AG10803 (cell line): Measurements from ENCODE around the gene THSD7A.

Experiments used
- DNase-seq: peaks from one replicate; pipeline ENCODE4 v3.0.0; 2010; ENCODE audit warnings: low read depth
- H3K4me3 ChIP-seq: 2 replicates; pipeline ENCODE4 v1.5.1; 2011; ENCODE audit warnings: mild to moderate bottlenecking, low read length, control low read depth
- TF ChIP-seq, protein P1 (sequence below): conservative IDR thresholded peaks from 2 replicates; pipeline ENCODE4 v1.5.1; 2011; ENCODE audit warnings: mild to moderate bottlenecking, low read length, control low read depth, inconsistent platforms

THSD7A gene

DNA sequence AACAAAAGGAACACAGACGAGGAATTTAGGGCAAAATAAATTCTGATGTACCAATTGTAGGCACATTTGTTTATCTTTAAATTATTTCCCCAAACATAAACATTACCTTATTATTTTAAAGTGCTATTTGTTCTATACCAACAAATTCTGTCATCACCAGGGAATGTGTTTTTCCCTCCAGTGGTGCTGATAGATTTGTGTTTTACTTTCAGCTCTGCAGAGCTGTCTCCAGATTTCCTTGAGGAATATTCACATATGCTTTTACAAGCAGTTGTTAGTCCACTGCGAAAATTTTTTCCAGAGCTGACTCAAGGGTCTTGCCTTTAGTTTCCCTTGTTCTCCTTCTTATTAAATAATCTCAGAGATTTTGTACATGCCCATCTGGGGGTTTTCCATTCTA lies 495.6 kb downstream of the THSD7A start:
- no peak overlapping the region for H3K4me3 ChIP-seq
- TF ChIP-seq, protein P1, sequence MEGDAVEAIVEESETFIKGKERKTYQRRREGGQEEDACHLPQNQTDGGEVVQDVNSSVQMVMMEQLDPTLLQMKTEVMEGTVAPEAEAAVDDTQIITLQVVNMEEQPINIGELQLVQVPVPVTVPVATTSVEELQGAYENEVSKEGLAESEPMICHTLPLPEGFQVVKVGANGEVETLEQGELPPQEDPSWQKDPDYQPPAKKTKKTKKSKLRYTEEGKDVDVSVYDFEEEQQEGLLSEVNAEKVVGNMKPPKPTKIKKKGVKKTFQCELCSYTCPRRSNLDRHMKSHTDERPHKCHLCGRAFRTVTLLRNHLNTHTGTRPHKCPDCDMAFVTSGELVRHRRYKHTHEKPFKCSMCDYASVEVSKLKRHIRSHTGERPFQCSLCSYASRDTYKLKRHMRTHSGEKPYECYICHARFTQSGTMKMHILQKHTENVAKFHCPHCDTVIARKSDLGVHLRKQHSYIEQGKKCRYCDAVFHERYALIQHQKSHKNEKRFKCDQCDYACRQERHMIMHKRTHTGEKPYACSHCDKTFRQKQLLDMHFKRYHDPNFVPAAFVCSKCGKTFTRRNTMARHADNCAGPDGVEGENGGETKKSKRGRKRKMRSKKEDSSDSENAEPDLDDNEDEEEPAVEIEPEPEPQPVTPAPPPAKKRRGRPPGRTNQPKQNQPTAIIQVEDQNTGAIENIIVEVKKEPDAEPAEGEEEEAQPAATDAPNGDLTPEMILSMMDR = no peak

DNA sequence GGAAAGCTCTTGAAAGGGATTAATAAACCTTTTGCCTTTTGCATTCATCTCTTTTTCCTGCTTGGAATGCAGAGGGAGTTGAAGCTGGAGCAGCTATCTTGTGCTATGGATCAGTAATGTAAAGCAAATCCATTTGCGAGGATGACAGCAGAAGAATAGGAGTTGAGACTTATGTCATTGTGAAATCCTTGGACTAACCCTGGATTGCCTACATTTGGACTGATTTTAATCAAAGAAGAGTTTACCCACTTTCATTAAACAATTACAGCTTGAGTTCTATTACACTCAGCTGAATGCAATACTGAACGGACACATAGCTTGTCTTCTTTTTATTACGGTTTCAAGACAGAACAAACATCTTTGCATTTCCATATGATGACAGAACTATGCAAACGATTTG lies 496.1 kb downstream of the THSD7A start:
- H3K4me3 ChIP-seq = no peak overlapping the region
- TF ChIP-seq, protein P1 = no peak
- DNase-seq = no peak

More for the DNA sequence above, 495.6 kb downstream of the THSD7A start:
- DNase-seq = no peak

DNA sequence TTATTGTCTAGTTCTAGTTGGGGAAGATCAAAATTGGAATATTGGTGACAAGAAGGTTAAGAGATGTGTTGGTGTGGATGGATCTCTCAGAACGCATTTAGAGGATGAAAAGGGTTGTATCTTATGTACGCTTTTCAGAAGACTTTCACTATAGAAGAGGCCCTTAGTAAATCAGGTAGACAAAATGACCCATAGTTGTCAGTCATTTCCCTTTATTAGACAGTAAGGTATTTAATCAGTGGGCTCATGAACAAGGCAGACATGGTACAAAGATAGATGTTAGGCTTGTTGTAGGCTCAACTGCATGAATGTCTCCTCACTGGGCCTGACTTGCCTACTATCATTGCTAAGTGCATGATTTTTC lies 499.2 kb downstream of the THSD7A start:
- TF ChIP-seq, protein P1 = no peak
- no peak overlapping the region for H3K4me3 ChIP-seq
- DNase-seq = no peak

DNA sequence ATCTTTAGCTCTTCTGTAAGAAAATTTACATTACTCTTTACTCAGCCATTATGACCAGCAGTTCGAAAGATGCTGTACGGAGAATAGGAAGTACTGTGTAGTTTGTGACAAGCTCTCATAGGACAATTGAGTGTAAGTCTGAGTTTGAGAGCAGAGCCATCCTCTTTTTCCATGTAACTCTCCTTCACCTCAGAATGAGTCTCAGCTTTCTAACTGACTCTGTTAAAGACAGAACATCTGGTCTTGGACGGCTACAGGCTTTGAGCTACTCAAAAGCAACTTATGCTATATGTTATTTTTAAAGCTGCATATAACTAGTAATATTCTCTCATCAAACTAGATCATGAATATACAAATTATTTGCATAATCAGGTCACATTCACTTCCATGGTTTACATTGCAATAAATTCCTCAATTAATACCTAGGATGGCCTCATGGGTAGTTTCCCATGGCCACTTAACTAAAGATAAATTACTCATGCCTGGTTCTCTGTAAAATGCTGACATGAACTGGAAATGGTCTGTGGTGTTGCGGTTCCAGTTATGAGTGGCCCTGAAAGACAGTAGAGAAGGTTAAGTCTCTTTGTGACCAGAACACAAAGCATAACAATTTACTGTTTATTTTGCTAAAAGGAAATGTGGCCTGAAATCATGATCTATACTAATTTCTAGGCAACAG lies 499.7 kb downstream of the THSD7A start:
- TF ChIP-seq, protein P1 = no peak
- DNase-seq = no peak
- H3K4me3 ChIP-seq = no peak overlapping the region

DNA sequence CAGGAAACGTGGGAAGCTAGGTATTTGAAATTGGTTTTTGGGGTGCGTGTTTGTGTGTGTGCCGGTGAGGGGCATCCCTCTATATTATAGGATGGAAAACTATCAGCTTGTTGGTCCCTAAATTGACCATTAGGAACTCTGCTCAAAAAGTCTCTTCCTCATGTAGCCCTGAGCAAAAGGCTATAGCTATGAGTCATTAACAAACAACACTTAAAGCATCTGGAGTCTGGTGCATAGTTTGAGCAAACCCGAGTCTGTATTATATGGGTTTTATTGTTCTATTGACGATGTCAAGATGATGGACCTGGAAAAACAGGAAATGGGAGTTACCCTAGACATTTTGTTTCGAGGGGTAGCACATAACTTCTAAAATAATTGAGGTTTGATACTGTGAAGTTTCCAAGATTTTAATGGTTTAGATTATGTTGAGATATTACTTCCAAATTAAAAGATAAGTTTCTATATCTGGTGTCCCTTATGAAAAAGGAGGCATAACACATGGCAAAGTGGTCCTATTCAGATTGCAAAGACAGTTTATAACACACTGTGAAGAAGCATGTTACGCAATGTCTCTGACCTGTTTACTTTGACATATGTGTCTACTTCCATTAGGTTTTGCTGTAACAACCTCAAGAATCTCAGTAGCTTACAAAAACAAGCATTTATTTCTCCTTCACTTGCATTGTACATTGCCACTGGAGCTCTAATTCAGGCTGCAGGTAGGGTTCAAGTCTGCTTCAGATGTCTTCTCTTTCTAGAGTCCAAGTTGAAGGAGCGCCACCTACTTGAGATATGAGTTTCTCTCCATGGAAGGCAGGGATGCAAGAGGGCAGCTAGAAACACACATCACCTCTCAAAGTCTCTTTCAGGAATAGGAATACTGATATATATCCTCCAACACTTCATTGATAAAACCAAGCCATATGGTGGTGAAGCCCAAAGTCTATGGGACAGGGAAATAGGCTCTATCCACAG lies 500.6 kb downstream of the THSD7A start:
- DNase-seq = no peak
- TF ChIP-seq, protein P1 = no peak
- no peak overlapping the region for H3K4me3 ChIP-seq

DNA sequence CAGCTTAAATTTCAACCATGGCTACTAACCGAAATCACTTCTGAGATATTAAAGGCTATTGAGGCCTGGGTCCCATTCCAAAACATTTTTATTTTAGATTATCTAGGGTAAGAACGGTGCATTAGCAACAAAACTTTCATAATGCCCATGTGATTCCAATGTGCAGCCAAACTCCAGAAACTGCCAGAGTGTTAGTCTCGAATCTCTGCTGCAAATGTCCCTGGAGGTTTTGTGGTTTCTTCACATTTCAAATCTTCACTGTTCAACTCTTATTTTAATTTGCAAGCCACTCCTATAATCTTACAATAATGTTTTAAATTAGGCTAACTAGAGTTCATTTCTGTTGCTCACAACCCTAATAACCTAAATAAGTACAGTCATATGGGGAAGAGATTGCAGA lies 501.3 kb downstream of the THSD7A start:
- TF ChIP-seq, protein P1 = no peak
- no peak overlapping the region for H3K4me3 ChIP-seq
- no peak for DNase-seq
